ENCODE data around the gene DCP1B.

The DCP1B gene

DNA sequence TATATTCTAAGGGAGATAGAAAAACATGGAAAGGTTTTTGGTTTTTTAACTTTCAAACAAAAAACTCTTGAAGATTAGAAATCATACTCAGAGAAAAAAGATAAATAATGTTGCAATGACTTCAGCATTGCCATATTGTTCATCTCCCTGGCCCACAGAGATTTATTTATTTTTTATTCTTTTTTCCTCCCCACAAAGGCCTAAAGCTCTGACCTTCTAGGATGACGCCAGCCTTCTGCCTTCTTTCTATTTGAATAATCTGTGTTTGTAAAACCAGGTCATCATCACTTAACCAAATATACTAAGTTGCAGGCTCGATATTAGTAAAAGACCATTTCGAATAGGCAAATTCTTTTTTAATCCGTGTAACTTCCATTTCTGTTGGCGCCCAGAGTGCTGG is 4.4 kb upstream of the DCP1B start:
- H3K27me3 Mint-ChIP-seq = peaks cover 22% of the 10 kb centered on the region
- H3K9me3 Mint-ChIP-seq = peaks cover 3% of the 10 kb centered on the region
- H3K4me3 Mint-ChIP-seq = no peak overlapping the region
- H3K36me3 Mint-ChIP-seq = peaks cover 6% of the 10 kb centered on the region
- CTCF ChIA-PET = no interaction called here
- no peak overlapping the region for H3K27ac Mint-ChIP-seq
- peaks cover 19% of the 10 kb centered on the region for H3K4me1 Mint-ChIP-seq
- DNase-seq = no peak

DNA sequence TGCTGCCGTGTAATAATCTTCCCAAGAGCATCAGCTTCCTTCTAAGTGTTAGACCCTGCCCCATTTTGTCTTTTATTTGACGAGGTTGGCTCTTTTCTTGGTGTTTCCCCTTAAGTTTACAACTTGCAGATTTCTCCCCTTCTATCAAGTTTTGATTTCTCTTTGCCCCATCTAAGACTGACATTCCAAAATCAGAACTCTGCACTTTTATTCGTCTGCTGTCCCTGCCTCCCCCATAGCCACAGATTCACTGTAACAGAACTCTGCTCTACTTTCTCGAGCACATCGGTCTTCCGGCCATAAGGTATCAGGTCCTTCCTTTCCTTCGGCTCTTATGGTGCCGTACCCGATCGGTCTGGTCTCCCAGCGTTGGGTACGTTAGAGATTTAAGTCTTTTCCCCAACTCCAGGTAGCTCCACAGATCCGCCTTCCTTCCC is 563 bp downstream of the DCP1B start:
- H3K9me3 Mint-ChIP-seq = peaks cover 3% of the 10 kb centered on the region
- peak overlapping the region; percentile 96 for H3K27ac Mint-ChIP-seq
- H3K4me3 Mint-ChIP-seq = peak overlapping the region; percentile 85
- peaks cover 4% of the 10 kb centered on the region for H3K27me3 Mint-ChIP-seq
- peaks cover 8% of the 10 kb centered on the region for H3K36me3 Mint-ChIP-seq
- no peak for DNase-seq
- CTCF ChIA-PET = no interaction called here
- H3K4me1 Mint-ChIP-seq = peaks cover 35% of the 10 kb centered on the region

DNA sequence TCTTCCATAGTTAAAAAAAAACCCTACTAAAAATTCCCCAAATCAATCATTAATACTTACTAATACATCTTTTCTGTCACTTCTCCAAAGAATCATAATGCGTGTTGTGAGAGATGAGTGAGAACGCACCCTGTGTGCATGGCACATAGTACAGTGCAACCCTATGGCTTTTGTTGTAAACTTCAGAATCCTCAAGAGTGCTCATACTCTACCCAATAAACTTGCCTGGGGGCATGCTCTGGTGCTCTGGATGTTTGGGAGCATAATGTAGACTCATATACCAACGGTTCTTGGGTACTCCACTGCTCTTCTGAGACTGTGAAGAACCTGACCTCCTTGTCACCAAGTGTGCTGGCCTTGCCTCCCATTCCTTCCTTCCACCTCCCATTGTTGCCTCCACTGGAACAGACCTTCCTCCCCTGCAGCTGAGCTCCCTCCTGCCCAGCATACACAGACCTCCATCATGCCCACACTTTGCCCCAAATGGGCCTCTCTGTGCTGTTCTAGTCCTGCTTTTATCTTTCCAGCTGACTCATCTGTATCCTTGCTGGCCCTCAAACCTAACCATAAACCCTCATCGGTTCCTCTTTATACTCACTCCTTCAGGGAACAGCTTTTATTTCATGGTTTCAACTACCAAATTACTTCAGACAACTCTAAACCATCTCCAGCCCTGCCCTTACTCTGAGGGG is 8.9 kb downstream of the DCP1B start:
- Mint-ChIP-seq H3K27ac (no peak overlapping the region), H3K36me3 (peaks cover 33% of the 10 kb centered on the region), H3K27me3 (no peaks in the 10 kb centered on the region), H3K4me1 (peaks cover 9% of the 10 kb centered on the region), H3K4me3 (no peak overlapping the region), H3K9me3 (no peaks in the 10 kb centered on the region)
- CTCF ChIA-PET = no interaction called here
- no peak for DNase-seq

DNA sequence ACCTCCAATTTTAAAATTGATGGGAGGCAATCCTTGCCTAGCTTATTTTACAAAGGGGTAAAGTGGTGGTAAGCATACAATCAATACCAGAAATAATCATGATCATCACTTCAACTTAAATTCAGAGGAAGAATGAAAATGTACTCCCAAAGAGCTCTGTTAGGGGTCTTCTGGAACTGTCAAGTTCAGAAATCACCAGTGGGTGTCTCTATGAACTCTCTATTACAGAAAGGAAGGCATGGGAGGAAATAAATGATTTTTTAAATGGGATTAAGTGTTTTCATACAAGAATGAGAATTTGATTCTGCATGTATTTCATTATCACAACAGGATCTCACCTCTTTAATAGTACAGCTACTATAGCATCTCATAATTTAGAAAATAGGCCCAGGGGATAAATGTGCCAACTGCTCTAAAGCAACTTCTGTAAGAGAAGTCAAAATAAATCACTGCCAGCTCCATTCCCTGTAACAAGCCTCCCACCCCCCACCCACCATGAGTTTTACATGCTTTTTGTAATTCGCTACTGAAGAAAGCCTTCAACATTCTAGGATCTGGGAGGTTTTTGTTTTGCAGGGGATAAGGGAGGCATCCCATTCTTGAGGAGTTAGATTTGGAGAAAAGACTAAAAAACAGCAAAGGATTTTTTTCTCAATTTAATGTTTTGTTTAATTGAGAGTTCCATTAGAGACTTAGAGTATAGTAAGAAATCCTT is 9.7 kb downstream of the DCP1B start:
- no peak overlapping the region for H3K4me3 Mint-ChIP-seq
- no peaks in the 10 kb centered on the region for H3K27me3 Mint-ChIP-seq
- no peaks in the 10 kb centered on the region for H3K9me3 Mint-ChIP-seq
- peaks cover 9% of the 10 kb centered on the region for H3K4me1 Mint-ChIP-seq
- no peak overlapping the region for H3K27ac Mint-ChIP-seq
- H3K36me3 Mint-ChIP-seq = peaks cover 36% of the 10 kb centered on the region
- DNase-seq = no peak
- CTCF ChIA-PET = interaction anchor here (0.6 to 0.9 kb wide), 2 partner anchors 40 to 55 kb away, joined by 3 to 4 read pairs; no protein-coding TSS in a partner anchor

DNA sequence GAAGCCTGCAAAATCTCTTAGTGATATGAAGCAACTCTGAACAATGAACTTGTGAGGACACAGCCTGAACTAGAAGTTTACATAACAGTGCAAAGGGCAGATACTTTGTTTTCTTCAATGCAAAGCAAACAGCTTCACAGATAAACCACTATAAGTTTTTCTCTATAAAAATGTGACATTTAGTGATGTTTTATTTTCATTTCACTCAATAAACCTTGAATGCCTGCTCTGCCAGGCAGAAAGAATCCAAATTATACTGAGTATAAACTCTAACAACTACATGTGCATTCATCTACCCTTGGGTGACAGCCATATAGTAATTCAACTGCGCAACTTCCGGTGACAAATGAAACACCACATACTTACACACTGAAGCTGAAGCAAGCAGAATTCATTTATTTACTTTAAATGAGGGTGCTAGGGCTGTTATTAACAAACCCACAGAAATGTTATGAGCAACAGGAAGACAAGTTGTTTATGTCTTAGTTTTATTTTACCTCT is 10.3 kb downstream of the DCP1B start:
- H3K36me3 Mint-ChIP-seq = peaks cover 36% of the 10 kb centered on the region
- H3K9me3 Mint-ChIP-seq = no peaks in the 10 kb centered on the region
- no peaks in the 10 kb centered on the region for H3K27me3 Mint-ChIP-seq
- no peak overlapping the region for H3K4me3 Mint-ChIP-seq
- CTCF ChIA-PET = interaction anchor here (0.9 kb wide), 1 partner anchor 54 kb away, joined by 4 read pairs; no protein-coding TSS in a partner anchor
- no peak overlapping the region for H3K27ac Mint-ChIP-seq
- no peak for DNase-seq
- H3K4me1 Mint-ChIP-seq = peaks cover 9% of the 10 kb centered on the region

DNA sequence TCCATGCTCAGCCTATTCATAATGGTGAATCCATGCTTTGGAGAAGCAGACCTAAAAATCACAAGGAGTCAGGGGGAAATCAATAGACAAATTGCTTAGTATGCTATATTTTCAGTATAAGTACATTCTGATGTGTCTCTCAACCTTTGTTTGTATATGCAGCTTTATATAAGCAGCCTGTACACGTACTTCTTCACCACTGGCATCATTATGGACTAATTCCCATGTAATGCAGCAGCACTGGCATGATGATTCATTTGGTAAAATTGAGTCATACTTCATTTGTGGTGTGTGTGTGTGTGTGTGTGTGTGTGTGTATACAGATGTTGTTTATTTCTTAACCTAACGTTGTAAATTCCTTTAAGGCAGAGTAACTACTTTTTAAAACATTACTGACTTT is 10.9 kb downstream of the DCP1B start:
- H3K4me3 Mint-ChIP-seq = no peak overlapping the region
- peaks cover 9% of the 10 kb centered on the region for H3K4me1 Mint-ChIP-seq
- DNase-seq = no peak
- no peaks in the 10 kb centered on the region for H3K27me3 Mint-ChIP-seq
- CTCF ChIA-PET = no interaction called here
- no peaks in the 10 kb centered on the region for H3K9me3 Mint-ChIP-seq
- H3K27ac Mint-ChIP-seq = no peak overlapping the region
- peaks cover 40% of the 10 kb centered on the region for H3K36me3 Mint-ChIP-seq

DNA sequence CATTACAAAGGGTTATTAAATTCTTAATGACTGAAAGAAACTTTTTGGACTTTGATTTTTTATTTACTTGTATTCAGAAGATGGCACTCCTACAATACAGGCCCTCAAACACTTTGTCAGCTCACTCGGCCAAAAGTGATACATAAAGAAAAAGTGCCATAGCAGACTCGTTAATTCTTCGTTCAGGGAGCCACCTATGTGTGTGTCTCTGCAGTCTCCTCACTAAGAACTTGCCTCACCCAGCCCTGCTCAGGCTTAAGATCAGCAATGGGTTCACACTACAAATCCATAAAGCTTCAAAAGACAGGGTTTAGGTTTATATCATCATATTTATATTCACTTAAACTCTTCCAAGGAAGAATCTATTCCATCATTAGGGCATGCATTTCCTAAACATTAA is 11.5 kb downstream of the DCP1B start:
- CTCF ChIA-PET = no interaction called here

DNA sequence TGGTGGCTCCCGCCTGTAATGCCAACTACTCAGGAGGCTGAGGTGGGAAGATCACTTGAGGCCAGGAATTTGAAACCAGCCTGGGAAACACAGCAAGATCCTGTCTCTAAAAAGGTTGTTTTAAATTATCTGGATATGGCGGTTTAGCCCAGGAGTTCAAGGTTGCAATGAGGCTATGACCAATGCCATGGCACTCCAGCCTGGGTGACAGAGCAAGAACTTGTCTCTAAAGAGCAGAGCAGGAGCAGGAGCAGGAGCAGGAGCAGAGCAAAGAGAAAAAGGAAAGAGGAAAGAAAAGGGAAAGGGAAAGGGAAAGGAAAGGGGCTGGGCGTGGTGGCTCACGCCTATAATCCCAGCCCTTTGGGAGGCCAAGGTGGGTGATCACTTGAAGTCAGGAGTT is 15.1 kb downstream of the DCP1B start:
- DNase-seq = no peak
- no peak overlapping the region for H3K27ac Mint-ChIP-seq
- peaks cover 54% of the 10 kb centered on the region for H3K36me3 Mint-ChIP-seq
- peaks cover 26% of the 10 kb centered on the region for H3K9me3 Mint-ChIP-seq
- no peaks in the 10 kb centered on the region for H3K4me1 Mint-ChIP-seq
- no peaks in the 10 kb centered on the region for H3K27me3 Mint-ChIP-seq
- H3K4me3 Mint-ChIP-seq = no peak overlapping the region
- CTCF ChIA-PET = no interaction called here

More for the DNA sequence above, 11.5 kb downstream of the DCP1B start:
- DNase-seq = no peak
- Mint-ChIP-seq H3K27ac (no peak overlapping the region), H3K27me3 (no peaks in the 10 kb centered on the region), H3K4me3 (no peak overlapping the region), H3K36me3 (peaks cover 46% of the 10 kb centered on the region), H3K4me1 (peaks cover 9% of the 10 kb centered on the region), H3K9me3 (peaks cover 3% of the 10 kb centered on the region)

DNA sequence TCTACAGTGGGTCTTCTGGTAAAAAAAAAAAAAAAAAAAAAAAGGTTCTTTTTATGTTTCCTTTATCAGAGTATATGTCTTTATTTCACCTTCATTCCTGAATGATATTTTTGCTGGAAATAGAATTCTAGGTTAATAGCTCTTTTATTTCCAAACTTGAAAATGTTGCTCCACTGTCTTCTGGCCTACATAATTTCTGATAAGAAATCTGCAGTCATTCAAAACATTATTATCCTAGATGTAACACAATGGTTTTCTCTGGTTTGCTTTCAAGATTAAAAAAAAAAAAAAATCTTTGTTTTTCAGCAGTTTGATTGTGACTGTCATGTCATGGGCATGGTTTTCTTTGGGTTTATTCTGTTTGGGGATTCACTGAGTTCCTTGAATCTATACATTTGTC is 19.5 kb downstream of the DCP1B start:
- Mint-ChIP-seq H3K27ac (no peak overlapping the region), H3K9me3 (peaks cover 29% of the 10 kb centered on the region), H3K4me3 (no peak overlapping the region), H3K4me1 (no peaks in the 10 kb centered on the region), H3K36me3 (peaks cover 49% of the 10 kb centered on the region), H3K27me3 (no peaks in the 10 kb centered on the region)
- DNase-seq = no peak
- CTCF ChIA-PET = no interaction called here

DNA sequence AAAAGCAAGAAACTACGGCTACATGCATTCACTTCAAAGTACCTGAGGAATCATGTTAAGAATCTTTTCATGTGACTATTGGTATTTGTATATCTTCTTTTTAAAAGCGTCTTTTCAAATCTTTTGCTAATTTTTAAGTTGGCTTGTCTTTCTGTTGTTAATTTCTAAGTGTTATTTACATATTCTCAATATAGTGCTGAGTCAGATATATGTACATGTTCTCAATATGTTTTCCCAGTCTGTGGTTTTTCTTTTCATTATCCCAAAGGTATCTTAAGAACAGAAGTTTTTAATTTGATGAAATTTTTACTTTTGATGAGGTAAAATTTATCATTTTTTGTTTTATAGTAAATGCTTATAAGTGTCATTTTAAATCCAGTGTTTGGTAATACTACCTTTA is 24.0 kb downstream of the DCP1B start:
- Mint-ChIP-seq H3K9me3 (peaks cover 15% of the 10 kb centered on the region), H3K36me3 (peaks cover 18% of the 10 kb centered on the region), H3K4me3 (no peak overlapping the region), H3K27ac (no peak overlapping the region), H3K4me1 (no peaks in the 10 kb centered on the region), H3K27me3 (no peaks in the 10 kb centered on the region)
- DNase-seq = no peak
- CTCF ChIA-PET = no interaction called here

DNA sequence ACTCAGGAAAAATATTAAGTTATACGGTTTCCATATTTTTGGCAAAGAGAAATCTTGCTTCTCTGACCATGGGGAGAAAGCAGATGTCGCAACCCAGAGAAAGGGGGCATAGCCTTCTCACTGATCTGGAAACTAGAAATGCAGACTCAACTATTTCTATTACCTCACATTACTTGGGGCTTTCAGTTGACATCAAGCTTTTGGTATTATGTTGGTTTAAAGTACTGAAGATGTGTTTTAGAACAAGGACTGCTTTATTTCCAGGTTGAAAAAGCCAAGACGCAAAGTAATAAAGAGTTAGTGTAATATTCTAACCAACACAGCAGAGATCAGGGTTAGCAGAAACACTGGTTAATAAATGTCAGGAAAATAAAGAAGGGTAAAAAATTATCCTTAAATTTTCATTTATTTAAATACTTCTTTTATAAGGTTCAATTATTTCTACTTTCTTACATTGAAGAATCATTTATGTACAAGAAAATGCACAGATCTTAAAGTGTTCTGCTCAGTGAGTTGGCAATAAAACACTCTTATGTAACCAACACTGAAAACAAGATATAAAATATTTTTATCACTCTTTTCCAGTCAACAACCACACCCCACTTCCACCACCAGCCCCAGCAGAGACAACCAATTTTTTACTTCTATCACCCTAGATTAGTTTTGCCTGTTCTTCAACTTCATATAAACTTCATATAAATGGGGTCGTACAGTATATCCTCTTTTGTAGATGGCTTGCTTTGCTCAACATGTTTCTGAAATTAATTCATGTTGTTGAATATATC is 26.0 kb downstream of the DCP1B start:
- no peaks in the 10 kb centered on the region for H3K27me3 Mint-ChIP-seq
- no peak overlapping the region for H3K4me3 Mint-ChIP-seq
- CTCF ChIA-PET = no interaction called here
- no peaks in the 10 kb centered on the region for H3K9me3 Mint-ChIP-seq
- no peak for DNase-seq
- H3K36me3 Mint-ChIP-seq = peaks cover 3% of the 10 kb centered on the region
- H3K4me1 Mint-ChIP-seq = no peaks in the 10 kb centered on the region
- no peak overlapping the region for H3K27ac Mint-ChIP-seq

DNA sequence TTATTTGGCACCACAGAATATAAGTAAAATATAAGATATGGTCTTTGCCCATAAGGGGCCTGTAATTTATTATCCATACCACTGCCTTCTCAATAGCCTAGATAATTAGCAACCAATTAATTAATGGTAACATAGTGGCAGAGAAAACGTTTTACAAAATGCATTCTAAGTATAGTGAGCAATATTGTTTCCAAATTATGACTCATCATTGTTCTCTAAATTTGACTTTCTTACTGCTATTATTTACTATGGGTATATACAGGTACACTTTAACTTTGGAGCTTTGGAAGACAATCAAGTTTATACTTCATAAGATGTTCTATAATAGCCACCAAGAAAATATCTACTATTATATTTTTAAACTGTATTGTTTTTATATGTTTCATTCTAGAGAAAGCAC is 26.7 kb downstream of the DCP1B start:
- no peak overlapping the region for H3K4me3 Mint-ChIP-seq
- no peaks in the 10 kb centered on the region for H3K27me3 Mint-ChIP-seq

DNA sequence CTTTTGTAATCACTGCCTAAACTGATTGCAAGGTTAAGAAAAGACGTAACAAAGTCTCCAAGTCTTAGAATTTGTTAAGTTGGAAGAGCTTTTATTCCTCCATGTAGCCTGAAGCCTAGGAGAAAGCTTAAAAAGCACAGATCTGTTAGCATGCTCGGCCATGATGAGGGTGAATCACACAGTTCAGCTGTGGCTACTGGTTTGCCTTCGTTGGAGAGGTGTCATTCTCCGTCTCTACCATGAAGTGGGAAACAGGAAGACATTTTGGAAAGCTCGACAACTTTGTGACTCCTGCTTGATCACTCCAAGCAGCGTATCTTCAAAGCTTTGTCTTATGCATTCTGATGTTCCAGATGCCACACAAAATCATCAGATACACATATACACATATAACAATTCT is 27.1 kb downstream of the DCP1B start:
- CTCF ChIA-PET = interaction anchor here (0.8 kb wide), 1 partner anchor 14 kb away, joined by 3 read pairs; no protein-coding TSS in a partner anchor
- Mint-ChIP-seq H3K4me1 (no peaks in the 10 kb centered on the region), H3K4me3 (no peak overlapping the region), H3K27ac (no peak overlapping the region), H3K27me3 (no peaks in the 10 kb centered on the region), H3K36me3 (peaks cover 3% of the 10 kb centered on the region), H3K9me3 (no peaks in the 10 kb centered on the region)
- DNase-seq = no peak

More for the DNA sequence above, 26.7 kb downstream of the DCP1B start:
- Mint-ChIP-seq H3K9me3 (no peaks in the 10 kb centered on the region), H3K4me1 (no peaks in the 10 kb centered on the region), H3K36me3 (peaks cover 3% of the 10 kb centered on the region), H3K27ac (no peak overlapping the region)
- DNase-seq = no peak
- CTCF ChIA-PET = interaction anchor here (0.8 kb wide), 1 partner anchor 14 kb away, joined by 3 read pairs; no protein-coding TSS in a partner anchor

DNA sequence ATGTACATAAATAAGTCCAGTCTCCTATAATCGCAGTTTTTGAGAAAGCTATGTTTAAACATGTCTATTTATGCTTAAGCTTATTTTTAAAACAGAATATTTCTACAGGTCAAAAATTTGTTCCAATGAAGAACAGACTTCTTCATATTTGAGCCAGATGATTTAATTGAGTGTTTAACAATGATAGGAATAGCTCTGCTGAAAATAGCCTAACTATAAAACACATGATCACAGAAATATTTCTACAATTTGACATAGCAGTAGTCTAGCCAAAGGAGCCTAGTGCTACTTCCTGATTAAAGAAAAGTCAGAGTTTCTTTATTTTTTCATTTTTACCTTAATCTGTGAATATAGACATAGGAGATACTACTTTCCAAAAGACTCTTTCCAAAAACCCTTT is 29.4 kb downstream of the DCP1B start:
- CTCF ChIA-PET = interaction anchor here (1.1 kb wide), 1 partner anchor 35 kb away, joined by 3 read pairs; no protein-coding TSS in a partner anchor
- Mint-ChIP-seq H3K9me3 (no peaks in the 10 kb centered on the region), H3K36me3 (no peaks in the 10 kb centered on the region), H3K4me1 (no peaks in the 10 kb centered on the region), H3K27me3 (no peaks in the 10 kb centered on the region), H3K4me3 (no peak overlapping the region), H3K27ac (no peak overlapping the region)
- DNase-seq = no peak

Measured in activated naive CD4-positive, alpha-beta T cell treated with anti-CD3 and anti-CD28 coated beads, Interleukin-2, amount 10 ng/mL, durations not matched to agents 7 days and 5 days (primary cell).